ENCODE measurements around the gene SWT1.
"Not testable (repeated sequence)": the region's sequence is repeated elsewhere in the genome, so short reads cannot be mapped to it uniquely, and the experiment has no call there.

The SWT1 gene

GRCh38 chr1:185318431-185319138, 161.6 kb downstream of the SWT1 start:
- CTCF ChIA-PET, result no interaction called here
- DNase-seq (ENCODE audit: extremely low spot score), result no peak
- POLR2A ChIA-PET, result interaction anchor here (1.3 kb wide), 1 partner anchor 121 kb away, joined by 3 read pairs; no protein-coding TSS in a partner anchor

GRCh38 chr1:185319139-185319475, 162.1 kb downstream of the SWT1 start:
- no peak for DNase-seq (ENCODE audit: extremely low spot score)
- no peak for TF ChIP-seq FOXA1 (IDR thresholded peaks at IDR 0.05)
- TF ChIP-seq FOXM1 (IDR thresholded peaks at IDR 0.05; ENCODE audit: borderline replicate concordance), result no peak
- TF ChIP-seq SUZ12 (IDR thresholded peaks at IDR 0.05), result no peak
- no peak for TF ChIP-seq ARNT (IDR thresholded peaks at IDR 0.05)
- TF ChIP-seq PKNOX1 (IDR thresholded peaks at IDR 0.05), result no peak
- no peak for TF ChIP-seq NFRKB (IDR thresholded peaks at IDR 0.05)
- TF ChIP-seq FOXK2 (IDR thresholded peaks at IDR 0.05), result no peak
- no peak for TF ChIP-seq CTBP1 (IDR thresholded peaks at IDR 0.05; ENCODE audit: borderline replicate concordance)
- TF ChIP-seq ZNF384 (IDR thresholded peaks at IDR 0.05), result no peak
- TF ChIP-seq LEF1 (IDR thresholded peaks at IDR 0.05; ENCODE audit: borderline replicate concordance), result no peak
- no peak for TF ChIP-seq SP1 (IDR thresholded peaks at IDR 0.05)
- TF ChIP-seq TARDBP (IDR thresholded peaks at IDR 0.05), result no peak
- TF ChIP-seq ELF4 (IDR thresholded peaks at IDR 0.05), result no peak
- TF ChIP-seq BHLHE40 (IDR thresholded peaks at IDR 0.05; ENCODE audit: borderline replicate concordance), result no peak
- TF ChIP-seq HDGF (IDR thresholded peaks at IDR 0.05; ENCODE audit: borderline replicate concordance), result no peak
- CTCF ChIA-PET, result no interaction called here
- POLR2A ChIA-PET, result interaction anchor here (1.3 kb wide), 1 partner anchor 120 kb away, joined by 3 read pairs; no protein-coding TSS in a partner anchor

More at GRCh38 chr1:185318431-185319138, 161.6 kb downstream of the SWT1 start:
- no peak for TF ChIP-seq ARNT (IDR thresholded peaks at IDR 0.05)
- no peak for TF ChIP-seq BHLHE40 (IDR thresholded peaks at IDR 0.05; ENCODE audit: borderline replicate concordance)
- no peak for TF ChIP-seq FOXM1 (IDR thresholded peaks at IDR 0.05; ENCODE audit: borderline replicate concordance)
- TF ChIP-seq ZNF384 (IDR thresholded peaks at IDR 0.05), result no peak
- TF ChIP-seq CTBP1 (IDR thresholded peaks at IDR 0.05; ENCODE audit: borderline replicate concordance), result no peak
- no peak for TF ChIP-seq NFRKB (IDR thresholded peaks at IDR 0.05)
- no peak for TF ChIP-seq ELF4 (IDR thresholded peaks at IDR 0.05)

GRCh38 chr1:185321104-185321503, 164.1 kb downstream of the SWT1 start:
- CTCF ChIA-PET; DNase-seq (ENCODE audit: extremely low spot score); POLR2A ChIA-PET: not testable (repeated sequence)

GRCh38 chr1:185321653-185322221, 164.8 kb downstream of the SWT1 start:
- DNase-seq (ENCODE audit: extremely low spot score); POLR2A ChIA-PET: not testable (repeated sequence)
- CTCF ChIA-PET, result interaction anchor here (0.8 kb wide), 1 partner anchor 274 kb away, joined by 3 read pairs; no protein-coding TSS in a partner anchor

DNA sequence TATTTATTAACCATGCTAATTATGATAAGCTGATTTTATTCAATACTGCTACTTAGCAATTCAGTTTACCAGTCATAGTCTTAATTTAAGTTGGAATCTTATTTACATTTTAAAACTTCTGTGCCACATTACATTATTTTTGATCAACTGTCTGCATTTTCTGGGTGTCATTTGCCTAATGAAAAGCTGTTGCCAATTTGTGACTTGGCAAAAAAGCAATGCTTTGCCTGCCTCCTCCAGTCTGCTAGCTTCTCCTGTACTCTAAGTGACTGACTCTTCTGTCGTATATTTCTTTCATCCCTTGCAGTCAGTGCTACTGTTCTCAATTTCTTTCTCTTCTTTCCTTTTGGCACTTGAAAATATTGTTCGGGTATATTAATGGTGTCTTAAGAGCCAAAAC, 165.7 kb downstream of the SWT1 start:
- no peak for DNase-seq (ENCODE audit: extremely low spot score)
- POLR2A ChIA-PET, result no interaction called here
- CTCF ChIA-PET, result interaction anchor here (0.8 kb wide), 1 partner anchor 273 kb away, joined by 3 read pairs; no protein-coding TSS in a partner anchor
- TF ChIP-seq SUZ12 (IDR thresholded peaks at IDR 0.05) (no peak), FOXA1 (IDR thresholded peaks at IDR 0.05) (no peak), FOXM1 (IDR thresholded peaks at IDR 0.05; ENCODE audit: borderline replicate concordance) (no peak), BHLHE40 (IDR thresholded peaks at IDR 0.05; ENCODE audit: borderline replicate concordance) (no peak), HDGF (IDR thresholded peaks at IDR 0.05; ENCODE audit: borderline replicate concordance) (no peak), NFRKB (IDR thresholded peaks at IDR 0.05) (no peak), PKNOX1 (IDR thresholded peaks at IDR 0.05) (no peak), SP1 (IDR thresholded peaks at IDR 0.05) (no peak), LEF1 (IDR thresholded peaks at IDR 0.05; ENCODE audit: borderline replicate concordance) (no peak), ZNF384 (IDR thresholded peaks at IDR 0.05) (no peak), ARNT (IDR thresholded peaks at IDR 0.05) (no peak), L3MBTL2 (conservative IDR thresholded peaks at IDR 0.05) (no peak), CTBP1 (IDR thresholded peaks at IDR 0.05; ENCODE audit: borderline replicate concordance) (no peak), FOXK2 (IDR thresholded peaks at IDR 0.05) (no peak), TARDBP (IDR thresholded peaks at IDR 0.05) (no peak), ELF4 (IDR thresholded peaks at IDR 0.05) (no peak)

GRCh38 chr1:185324118-185324517, 167.2 kb downstream of the SWT1 start:
- no peak for DNase-seq (ENCODE audit: extremely low spot score)
- CTCF ChIA-PET, result no interaction called here
- POLR2A ChIA-PET, result no interaction called here
- TF ChIP-seq BHLHE40 (IDR thresholded peaks at IDR 0.05; ENCODE audit: borderline replicate concordance), result no peak
- no peak for TF ChIP-seq FOXM1 (IDR thresholded peaks at IDR 0.05; ENCODE audit: borderline replicate concordance)
- no peak for TF ChIP-seq PKNOX1 (IDR thresholded peaks at IDR 0.05)
- TF ChIP-seq ELF4 (IDR thresholded peaks at IDR 0.05), result no peak
- no peak for TF ChIP-seq FOXA1 (IDR thresholded peaks at IDR 0.05)
- no peak for TF ChIP-seq SUZ12 (IDR thresholded peaks at IDR 0.05)

DNA sequence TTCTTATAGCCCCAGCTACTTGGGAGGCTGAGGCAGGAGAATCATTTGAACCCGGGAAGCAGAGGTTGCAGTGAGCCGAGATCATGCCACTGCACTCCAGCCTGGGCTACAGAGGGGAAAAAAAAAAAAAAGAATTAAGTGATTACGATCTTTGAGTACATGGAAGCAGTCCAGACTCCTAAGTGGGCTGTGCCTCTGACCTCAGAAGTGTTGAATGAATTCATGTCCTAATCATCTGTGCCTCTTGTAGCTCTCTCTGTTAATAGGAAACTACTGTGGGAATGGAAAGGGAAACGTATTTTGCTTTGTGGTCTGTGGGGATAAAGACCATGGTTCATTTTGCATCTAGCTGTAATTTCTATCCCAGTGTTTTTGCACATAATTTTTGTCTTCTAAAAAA, 168.4 kb downstream of the SWT1 start:
- DNase-seq (ENCODE audit: extremely low spot score), result no peak
- ChIA-PET CTCF (interaction anchor here (0.6 kb wide), 1 partner anchor 327 kb away, joined by 7 read pairs; no protein-coding TSS in a partner anchor), POLR2A (no interaction called here)
- TF ChIP-seq ZNF384 (IDR thresholded peaks at IDR 0.05) (no peak), FOXM1 (IDR thresholded peaks at IDR 0.05; ENCODE audit: borderline replicate concordance) (no peak), HDGF (IDR thresholded peaks at IDR 0.05; ENCODE audit: borderline replicate concordance) (no peak), FOXK2 (IDR thresholded peaks at IDR 0.05) (no peak), ELF4 (IDR thresholded peaks at IDR 0.05) (no peak), PKNOX1 (IDR thresholded peaks at IDR 0.05) (no peak), BHLHE40 (IDR thresholded peaks at IDR 0.05; ENCODE audit: borderline replicate concordance) (no peak), TARDBP (IDR thresholded peaks at IDR 0.05) (no peak), CTBP1 (IDR thresholded peaks at IDR 0.05; ENCODE audit: borderline replicate concordance) (no peak), NFRKB (IDR thresholded peaks at IDR 0.05) (no peak), SP1 (IDR thresholded peaks at IDR 0.05) (no peak), L3MBTL2 (conservative IDR thresholded peaks at IDR 0.05) (no peak), LEF1 (IDR thresholded peaks at IDR 0.05; ENCODE audit: borderline replicate concordance) (no peak), FOXA1 (IDR thresholded peaks at IDR 0.05) (no peak), SUZ12 (IDR thresholded peaks at IDR 0.05) (no peak), ARNT (IDR thresholded peaks at IDR 0.05) (no peak)

Measured in HEK293T (cell line).